ENCODE results near the gene TLE4.
"Not testable (repeated sequence)": the region's sequence is repeated elsewhere in the genome, so short reads cannot be mapped to it uniquely, and the experiment has no call there.

The TLE4 gene

GRCh38 chr9:79736051-79736450 is 164.3 kb downstream of the TLE4 start:
- DNase-seq (ENCODE audit: low spot score): no peak

DNA sequence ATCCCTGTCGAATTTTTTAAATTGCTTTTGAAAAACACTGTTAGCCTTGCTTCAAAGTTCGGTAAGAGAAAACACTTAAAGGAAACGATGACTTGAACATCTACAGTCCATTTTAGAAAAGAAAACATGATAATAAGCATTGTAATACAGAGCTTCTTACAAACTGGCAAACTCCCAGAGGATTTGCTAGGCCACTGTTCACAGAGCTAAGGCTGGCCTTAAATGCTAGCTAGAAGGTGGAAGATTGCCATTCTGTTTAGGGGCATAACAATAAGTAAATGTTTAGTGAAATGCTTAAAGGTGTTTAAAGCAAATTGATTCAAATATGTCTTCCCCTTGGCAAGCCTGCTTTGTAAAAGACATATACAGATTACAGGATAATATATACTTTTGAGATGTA is 169.6 kb downstream of the TLE4 start:
- DNase-seq (ENCODE audit: low spot score): no peak

DNA sequence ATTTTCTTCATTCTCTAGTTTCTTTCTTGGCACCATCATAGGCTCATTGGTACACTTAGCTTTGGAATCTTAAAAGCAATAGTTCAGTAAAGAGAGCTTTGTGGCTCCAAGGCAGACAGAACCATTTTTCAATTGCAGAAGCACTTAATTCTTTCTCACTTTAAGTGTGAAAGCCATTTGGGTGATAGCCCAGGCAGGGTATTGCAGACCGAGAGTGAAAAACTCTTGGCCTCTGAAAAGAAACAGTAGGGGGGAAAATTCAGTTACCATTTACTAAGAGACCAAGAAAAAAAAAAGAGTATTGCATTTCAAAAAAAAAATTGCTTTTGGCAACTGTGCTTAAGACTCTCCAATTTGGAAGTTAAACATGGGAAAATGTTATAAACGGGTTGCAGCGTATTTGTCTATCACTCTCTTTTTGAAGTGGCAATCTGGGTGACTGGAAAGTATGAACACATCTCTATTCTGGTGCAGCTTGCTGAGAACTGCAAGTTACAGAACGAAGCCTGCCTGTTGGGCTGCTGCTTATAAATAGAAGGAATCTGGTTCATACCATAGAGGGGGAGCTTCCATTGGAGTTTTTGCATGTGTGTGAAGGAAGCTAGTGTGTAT is 170.5 kb downstream of the TLE4 start:
- DNase-seq (ENCODE audit: low spot score): no peak

DNA sequence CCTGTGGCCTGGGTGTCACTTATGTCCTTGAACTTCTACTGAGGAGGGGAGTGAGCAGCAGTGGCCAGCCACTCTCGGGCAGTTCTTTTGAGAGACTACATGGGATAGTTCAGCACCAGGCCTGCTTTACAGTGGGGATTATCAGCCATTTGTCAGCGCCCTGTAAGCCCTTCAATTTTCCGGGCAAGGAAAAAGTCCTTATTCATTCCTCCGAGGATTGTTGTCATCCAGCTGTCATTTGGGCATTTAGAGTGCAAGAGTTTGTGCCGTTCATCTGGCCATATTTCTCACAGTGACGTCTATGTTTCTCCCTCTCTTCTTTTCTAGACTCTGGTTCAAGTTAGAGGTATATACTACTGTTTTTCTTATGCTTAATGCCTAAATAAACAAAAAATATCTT is 172.8 kb downstream of the TLE4 start:
- no peak for DNase-seq (ENCODE audit: low spot score)

GRCh38 chr9:79745752-79746336 is 174.1 kb downstream of the TLE4 start:
- DNase-seq (ENCODE audit: low spot score): no peak

- DNase-seq (ENCODE audit: low spot score): not testable (repeated sequence)
Observed at GRCh38 chr9:79751895-79752466, 180.2 kb downstream of the TLE4 start.

DNA sequence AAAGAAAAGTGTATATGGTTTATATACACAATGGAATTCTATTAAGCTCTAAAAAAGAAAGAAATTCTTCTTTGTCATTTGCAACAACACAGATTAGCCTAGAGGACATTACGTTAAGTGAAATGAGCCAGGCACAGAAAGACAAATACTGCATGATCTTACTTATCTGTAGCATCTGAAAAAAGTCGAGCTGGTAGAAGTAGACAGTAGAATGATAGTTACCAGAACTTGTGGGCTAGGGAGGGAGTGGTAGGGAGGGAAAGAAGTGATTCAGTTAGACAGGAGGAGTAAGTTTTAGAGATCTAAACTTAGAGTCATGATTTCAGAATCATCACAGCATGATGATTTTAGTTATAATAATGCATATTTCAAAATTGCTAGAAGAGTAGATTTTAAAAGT is 184.6 kb downstream of the TLE4 start:
- no peak for DNase-seq (ENCODE audit: low spot score)

DNA sequence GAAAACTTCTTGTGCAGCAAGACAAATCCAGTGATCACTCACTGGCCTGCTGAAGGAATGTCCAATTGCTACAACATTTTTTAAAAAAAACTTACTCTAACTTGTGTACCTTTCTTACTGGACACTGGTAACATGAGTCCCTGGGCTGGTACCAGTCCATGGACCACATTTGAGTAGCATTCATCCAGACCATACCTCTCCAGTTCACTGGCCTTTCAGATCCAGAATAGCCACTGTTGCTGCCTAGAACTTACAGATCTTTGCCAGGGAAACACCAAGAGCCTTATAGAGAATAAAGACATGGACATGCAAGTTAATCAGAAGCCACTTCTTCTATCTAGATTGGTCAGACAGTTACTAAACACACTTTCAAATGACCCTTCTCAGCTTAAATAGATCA is 185.3 kb downstream of the TLE4 start:
- no peak for DNase-seq (ENCODE audit: low spot score)

DNA sequence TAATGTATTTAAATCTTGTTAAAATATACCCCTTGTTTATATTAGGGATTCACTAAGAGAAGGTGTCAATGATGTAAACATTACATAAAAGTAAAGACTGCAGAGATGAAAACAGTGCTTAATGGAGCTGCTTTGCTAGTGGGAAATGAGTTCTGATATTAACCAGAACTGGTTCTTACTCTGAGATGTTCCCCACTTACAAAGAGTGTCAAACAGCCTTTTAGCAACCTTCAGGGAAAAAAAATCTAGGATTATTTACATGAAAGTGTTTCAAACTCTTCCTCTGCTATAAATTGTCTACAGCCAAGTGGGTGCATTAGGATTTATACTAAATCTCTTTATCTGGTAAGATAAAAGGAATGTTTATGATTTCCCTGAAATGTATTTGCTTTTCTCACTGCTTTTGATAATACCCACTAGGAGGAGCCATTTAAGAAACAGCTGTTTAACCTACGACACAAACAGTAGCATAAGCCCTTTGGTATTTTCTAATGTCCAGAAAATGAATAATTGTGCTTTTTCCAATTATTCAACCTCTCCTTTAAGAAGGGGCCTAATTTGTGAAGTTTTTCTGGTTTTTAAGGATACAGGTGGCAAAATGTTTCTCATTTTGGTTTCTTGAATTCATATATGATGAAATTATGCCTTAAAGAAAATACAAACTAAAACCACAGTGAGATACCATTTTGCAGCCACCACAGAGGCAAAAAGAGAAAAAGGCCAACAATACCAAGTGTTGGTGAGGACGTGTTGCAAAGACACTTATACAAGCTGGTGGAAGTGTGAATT is 186.3 kb downstream of the TLE4 start:
- DNase-seq (ENCODE audit: low spot score): no peak

DNA sequence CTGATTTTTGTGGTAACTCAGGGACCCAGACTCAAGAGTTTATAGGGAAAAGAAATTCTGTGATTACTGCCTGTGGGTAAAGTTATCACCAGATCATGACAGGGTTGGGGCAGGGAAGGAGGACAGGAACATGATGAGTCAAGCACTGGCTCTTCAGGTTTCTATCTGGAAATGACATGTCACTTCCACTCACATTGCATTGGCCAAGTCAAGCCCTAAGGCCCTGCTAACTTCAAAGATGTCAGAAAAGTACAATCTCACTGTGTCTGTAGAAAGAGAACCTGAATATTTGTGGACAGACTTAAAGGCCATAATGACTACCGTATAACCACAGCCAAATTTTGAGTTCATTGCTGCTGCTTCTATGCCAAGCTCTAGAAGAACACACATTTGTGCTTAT is 187.7 kb downstream of the TLE4 start:
- DNase-seq (ENCODE audit: low spot score): no peak

DNA sequence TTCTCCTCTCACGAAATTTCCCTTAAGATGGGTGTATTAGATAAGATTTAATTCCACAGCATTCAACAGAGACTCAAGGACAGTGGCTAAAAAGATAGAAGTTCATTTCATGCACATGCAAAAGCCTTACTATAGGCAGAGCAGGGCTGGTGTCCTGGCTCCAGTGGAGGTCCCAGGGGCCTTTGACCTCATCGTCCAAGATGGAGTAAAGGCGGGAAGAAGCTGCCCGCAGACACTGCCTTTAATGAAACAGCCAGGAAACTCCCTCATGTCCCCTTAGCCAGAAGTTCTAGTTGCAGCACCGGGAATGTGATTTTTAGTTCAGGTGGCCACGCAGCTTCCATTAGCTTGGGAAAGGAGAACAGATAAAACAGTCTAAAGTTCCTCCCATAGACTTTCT is 190.3 kb downstream of the TLE4 start:
- no peak for DNase-seq (ENCODE audit: low spot score)

DNA sequence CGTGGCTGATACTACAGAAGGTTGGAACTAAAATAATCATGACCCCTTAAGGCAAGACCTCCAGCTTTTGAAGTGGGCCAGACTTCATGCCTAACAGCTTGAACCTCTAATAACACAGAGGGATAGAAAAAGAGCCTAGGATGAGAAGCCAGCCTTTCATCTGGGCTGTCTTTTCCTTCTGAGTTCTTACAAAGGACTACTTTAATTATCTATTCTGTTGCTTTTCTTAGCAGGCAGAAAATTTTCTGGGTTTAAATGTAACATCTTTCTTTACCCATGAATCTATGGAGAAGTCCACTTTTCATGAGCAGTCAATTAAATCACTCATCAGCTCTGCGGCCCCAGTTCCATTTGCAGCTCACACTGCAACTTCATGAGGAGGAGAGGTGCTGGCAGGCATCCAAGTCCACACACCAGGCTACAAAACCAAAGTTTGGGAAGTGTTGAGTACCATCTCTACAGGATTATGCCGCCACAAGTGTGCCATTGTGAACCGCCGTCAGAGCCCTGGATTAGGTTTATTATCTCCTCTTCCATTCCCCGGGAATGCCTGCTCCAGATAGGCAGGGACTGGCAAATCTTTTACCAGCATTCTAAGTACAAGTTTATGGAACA is 192.0 kb downstream of the TLE4 start:
- DNase-seq (ENCODE audit: low spot score): no peak

GRCh38 chr9:79764374-79764773 is 192.6 kb downstream of the TLE4 start:
- DNase-seq (ENCODE audit: low spot score): no peak

DNA sequence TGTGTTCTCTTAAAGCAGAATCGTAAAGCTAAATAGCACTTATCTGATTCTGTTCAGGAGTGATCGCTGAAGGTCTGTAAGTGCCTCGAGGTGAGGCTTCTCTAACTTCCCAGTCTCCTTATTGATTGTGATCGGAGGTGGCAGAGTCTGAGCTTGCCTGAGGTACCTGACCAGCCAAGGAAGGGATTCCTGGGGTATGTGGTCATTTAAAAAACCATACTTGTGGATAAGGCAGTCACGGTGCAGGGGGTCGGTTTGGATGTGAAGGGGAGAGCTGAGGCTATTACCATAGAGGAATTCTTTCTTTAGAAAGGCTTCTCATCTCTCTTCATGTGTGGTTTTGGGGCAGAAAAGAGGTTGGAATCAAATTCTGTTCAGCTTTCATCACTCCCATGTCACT is 193.7 kb downstream of the TLE4 start:
- no peak for DNase-seq (ENCODE audit: low spot score)

- DNase-seq (ENCODE audit: low spot score): no peak
Observed at GRCh38 chr9:79766091-79766490, 194.3 kb downstream of the TLE4 start.

DNA sequence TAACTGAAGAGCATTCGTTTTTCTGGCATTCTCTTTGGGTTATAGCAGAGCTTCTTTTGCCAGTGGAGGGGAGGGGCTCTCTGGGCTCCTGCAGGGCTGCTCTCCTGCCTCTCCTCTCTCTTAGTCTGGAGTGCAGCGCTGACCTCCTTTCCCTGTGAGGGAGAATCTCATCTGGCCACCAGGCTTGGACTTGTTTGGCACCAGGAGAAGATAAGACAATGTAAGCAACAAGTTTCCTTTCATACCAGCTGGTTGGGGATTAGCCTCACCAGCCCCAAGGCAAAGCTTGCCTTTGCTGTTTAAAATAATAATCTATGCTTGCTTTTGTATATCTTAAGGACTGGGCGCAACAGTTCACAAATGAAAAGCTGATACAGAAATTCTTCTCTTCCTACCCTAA is 196.4 kb downstream of the TLE4 start:
- no peak for DNase-seq (ENCODE audit: low spot score)

DNA sequence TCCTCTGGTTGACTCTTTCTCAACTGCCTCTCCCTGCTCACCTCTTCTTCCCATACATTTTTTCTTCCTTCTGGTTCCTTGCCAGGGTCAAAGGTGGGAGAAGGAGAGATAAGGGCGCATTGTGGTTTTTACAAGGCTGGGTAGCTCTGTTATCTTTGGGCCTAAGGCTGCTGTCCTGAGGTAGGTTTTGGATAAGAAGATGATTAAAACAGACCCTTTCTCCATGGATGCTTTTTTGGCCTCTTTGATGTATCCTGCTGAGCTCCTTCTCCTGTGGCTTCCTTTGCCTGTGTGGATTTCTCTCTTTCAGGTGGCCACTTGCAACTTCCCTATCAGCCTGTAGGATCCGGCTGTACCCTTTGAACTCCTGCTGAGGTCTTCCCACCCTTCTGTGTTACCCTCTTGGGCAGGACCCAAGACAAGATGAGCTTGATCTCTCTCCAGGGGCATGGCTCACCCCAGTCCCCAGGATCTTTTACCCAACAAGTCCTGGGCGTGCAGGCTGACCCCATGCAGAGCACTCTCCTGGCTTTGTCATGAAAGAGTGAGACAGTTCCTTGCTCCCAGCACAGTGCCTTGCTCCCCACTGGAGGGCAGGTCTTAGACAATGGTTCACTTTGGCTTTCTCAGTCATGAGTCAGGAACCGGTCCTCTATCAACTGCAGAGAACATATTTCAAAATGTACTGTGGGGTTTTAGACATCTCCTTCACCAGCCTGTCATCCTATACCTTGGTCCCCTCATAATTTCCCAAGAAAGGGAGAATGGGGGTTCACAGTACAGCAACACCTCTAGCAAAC is 197.9 kb downstream of the TLE4 start:
- DNase-seq (ENCODE audit: low spot score): no peak

GRCh38 chr9:79774356-79774755 is 202.6 kb downstream of the TLE4 start:
- DNase-seq (ENCODE audit: low spot score): no peak
